NT2/D1 (cell line): ENCODE results near the gene LDLRAD4.

Experiments
- YY1 ChIP-seq: IDR thresholded peaks from 2 replicates; pipeline ENCODE4 v1.6.1; 2011; ENCODE audit not compliant: insufficient read length, insufficient read depth
- ZNF274 ChIP-seq: IDR thresholded peaks from 2 replicates; pipeline ENCODE4 v1.6.1; 2011; ENCODE audit warnings: mild to moderate bottlenecking, low read depth, low read length

DNA sequence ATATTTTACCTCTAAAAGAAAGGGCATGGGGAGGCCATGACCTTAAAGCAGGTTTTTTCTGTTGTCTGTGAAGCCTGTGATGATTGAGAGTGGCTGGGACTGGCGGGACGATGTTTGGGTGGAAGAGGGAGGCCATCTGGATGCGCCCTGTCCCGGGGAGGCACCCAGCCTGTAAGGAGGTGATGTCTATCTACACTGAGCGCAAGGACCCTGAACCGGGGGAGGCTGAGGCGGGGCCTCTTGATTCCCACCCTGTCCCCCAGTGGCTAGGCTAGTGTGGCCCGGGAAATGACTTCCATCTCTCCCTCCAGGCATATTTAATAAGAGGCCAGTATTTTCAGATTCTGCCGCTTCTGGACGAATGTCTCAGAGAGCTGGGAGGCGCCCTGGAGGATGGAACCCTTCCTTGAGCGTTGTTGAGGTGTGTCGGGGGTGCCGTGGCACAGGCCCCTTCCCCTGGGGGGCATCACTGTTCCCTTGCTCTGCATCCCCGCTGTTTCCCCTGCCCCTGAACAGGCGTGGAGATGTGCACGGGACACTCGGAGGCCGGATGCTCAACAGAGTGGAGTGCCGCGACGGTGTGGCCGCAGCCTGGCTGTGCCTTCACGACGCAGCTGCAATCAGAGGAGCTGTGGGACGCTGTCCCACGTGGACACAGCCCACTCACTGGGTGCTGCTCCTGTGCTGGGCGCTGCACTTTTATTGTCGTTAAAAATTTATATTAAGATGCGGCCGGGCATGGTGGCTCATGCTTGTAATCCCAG, 185.4 kb downstream of the LDLRAD4 start:
- TF ChIP-seq ZNF274: no peak
- no peak for TF ChIP-seq YY1
